HG03558 (cell line): ENCODE measurements around the gene SYDE2.
A peak's percentile ranks its signal among the peaks of the same experiment; 100 is the strongest.
"Not testable (repeated sequence)": the region's sequence is repeated elsewhere in the genome, so short reads cannot be mapped to it uniquely, and the experiment has no call there.

Experiments
- ATAC-seq: cut with Tn5 transposase; IDR thresholded peaks from one replicate; pipeline ENCODE4 v1.9.1; 2021; ENCODE audit warnings: moderate number of reproducible peaks; ENCODE audit not compliant: unreplicated experiment; ENCODE audit errors: extremely low read depth

The SYDE2 gene

GRCh38 chr1:85220756-85221201 is 20.0 kb upstream of the SYDE2 start:
- no peak for ATAC-seq

DNA sequence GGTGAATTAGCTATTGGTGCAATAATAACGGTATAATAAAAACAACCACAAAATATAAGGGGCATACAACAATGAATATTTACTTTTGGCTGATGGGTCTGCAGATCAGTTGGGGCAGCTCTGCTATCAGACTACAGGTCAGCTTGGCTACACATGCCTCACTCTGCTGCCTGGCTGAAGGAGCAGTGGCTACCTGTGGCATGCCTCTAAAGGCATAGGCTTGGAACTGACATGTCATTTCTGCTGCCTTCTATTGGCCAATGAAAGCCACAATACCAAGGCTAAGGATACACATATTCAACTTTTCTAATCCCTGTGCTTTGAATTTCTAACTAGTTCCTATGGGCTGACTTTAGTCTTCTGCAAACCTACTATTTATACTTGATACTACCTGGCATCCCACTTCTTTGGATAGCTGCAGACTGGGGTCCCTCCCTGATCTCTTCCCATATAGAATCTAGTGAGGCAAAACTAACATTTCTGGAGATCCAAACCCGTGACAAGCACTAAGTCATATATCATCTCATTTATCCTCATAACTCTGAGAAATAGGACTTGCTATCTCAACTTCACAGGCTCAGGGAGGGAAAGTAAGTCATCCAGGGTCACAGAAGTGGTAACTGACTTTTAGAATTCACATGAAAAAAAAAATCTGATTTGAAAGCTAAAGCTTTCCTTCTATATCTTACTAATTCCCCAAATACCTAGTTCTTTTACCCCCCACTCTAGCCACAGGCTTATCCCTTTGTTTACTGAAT is 19.2 kb upstream of the SYDE2 start:
- no peak for ATAC-seq

DNA sequence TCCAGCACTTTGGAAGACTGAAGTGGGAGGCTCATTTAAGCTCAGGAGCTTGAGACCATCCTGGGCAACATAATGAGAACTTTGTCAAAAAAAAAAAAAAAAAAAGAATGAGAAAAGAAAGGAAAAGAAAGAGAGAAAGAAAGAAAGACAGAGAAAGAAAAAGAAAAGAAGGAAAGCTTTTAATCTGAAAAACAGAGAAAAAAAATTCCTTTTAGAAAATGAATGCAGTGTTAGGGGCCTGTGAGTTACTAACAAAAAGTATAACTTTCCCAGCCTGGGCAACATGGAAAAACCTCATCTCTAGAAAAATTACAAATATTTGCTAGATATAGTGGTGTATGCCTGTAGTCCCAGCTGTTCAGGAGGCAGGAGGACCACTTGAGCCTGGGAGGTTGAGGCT is 15.9 kb upstream of the SYDE2 start:
- no peak for ATAC-seq

GRCh38 chr1:85214654-85215053 is 13.8 kb upstream of the SYDE2 start:
- ATAC-seq = no peak

GRCh38 chr1:85208488-85208887 is 7.7 kb upstream of the SYDE2 start:
- no peak for ATAC-seq

DNA sequence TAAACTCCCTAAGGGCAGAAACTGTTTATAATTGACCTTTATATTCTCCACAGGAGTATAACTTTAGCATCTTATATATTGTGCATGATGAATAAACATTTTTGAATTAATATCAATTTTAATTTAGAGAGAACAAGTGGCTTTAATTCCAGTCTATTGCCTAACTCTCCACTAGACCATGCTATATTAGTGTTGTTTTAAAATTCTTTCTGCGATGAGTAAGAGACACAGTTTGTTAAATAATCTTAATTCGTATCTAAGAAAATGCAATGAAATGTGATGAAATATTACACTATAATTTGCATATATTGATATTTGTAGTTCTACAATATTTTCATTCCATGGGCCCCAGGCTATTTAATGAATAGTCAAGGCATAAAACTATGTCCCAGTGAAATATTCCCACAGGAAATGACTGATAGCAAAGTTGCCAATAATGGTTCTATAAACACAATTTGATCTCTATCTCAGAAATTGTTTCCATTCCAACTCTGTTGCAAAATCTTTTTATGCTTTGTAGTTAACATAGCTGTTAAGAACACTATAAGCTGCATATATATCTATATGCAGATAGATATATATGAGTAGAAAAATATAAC is 2.9 kb upstream of the SYDE2 start:
- ATAC-seq = no peak

GRCh38 chr1:85202864-85203255 is 2.0 kb upstream of the SYDE2 start:
- no peak for ATAC-seq

DNA sequence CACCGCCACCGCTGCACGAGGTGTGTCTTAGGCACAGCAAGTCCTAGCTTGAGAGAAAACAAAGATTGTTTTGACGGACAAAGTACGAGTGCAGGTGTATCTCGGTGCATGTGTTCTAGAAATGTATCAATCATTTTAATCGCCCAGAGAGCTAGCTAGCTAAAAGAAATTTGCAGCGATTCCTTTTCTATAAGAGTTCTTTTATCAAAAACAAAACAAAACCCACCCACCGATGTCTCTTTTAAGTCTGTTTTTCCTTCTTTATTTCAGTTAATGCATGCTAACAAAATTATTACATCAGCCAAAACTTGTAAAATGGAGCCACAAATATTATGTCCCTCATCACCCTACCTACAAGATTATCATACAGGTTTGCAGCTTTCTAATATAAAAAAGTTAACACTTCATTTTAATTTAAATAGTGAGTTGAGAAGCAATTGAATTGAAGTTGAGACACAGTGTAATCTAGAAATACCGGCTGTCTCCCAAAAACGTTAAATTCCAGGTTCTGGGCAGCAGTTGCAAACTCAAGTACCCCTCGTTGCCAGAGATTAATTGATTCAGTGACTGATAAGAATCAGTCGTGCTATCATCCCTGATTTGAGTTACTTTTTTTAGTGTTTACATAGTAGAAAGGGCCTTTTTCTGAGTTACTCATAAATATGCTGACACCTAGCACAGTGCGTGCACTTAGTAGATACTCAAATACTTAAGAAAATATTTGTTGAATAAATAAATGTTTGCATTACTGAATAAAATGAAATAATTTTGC is 1.5 kb upstream of the SYDE2 start:
- ATAC-seq = no peak

GRCh38 chr1:85201340-85202091 is 700 bp upstream of the SYDE2 start:
- peak; percentile 11 for ATAC-seq

- ATAC-seq = no peak
Observed at GRCh38 chr1:85199667-85200462, 951 bp downstream of the SYDE2 start.

DNA sequence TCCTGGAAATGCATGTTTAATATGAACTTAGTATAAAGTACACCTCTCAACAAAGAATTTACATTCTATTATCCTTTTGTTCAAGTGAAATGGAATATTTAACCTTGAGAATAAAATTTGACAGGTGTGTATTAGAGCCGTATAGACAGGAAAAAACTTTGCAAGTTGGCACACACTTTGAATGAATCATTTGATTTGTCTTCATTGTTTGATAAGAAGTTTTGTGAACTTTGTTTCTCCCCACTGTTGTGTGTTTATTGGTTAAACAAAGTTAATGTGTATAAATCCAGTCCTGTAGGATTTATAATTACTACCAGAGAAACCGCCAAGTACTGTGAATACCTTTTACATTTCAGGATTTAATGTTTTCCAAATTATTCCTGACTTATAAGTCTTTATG is 2.0 kb downstream of the SYDE2 start:
- ATAC-seq = no peak

DNA sequence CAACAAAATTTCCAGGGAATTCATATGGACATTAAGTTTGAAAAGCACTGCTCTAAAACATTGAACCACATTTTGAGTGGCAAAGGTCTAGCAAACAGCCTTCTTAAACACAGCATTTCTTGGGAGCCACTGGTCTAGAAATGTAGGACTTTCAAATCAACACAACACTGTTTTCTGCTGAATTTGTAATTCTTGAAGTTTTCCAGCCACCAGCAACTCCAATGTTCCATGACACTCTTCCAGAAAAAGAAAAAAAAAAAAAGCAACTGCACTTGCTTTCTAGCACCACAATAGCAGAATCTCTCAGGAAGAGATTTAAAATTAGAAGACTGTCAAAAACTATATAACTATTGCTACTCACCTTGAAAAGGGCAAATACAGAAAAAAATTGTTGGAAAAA is 4.5 kb downstream of the SYDE2 start:
- ATAC-seq = no peak

- ATAC-seq = no peak
Observed at GRCh38 chr1:85195703-85196102, 5.1 kb downstream of the SYDE2 start.

GRCh38 chr1:85192129-85192528 is 8.7 kb downstream of the SYDE2 start:
- ATAC-seq = not testable (repeated sequence)

DNA sequence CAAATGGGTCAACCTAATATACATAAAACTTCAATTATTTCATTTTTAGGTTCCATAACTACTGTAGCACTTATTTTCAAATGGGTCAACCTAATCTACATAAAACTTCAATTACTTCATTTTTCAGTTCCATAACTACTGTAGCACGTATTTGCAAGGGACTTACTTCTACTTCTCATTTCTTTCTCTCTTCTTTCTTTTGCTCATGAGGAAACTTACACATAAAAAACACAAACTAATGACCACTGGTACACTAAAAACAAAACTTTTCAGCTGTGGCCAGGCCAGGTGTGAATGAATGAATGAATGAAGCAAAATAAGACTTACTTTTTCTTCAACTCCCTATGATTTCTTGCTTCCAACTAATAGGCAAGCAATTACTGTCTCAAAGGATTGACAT is 11.7 kb downstream of the SYDE2 start:
- no peak for ATAC-seq

DNA sequence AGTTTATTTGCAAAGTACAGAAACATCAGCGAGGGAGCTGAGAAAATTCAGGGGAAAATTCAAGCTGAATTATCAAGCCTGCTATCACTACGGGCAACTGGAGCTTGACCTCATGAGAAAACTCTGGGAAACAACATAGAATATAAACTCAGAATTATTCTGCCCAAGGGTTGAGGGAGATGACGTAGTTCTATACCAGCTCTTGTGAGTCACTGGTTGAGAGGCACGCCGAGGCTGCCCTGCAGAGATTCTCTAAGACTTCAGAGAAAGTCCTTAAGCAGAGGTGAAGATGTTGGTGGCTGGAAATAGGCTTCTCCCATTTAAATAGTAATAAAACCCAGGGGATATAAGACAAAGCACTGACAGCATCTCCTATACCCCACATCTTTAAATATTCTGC is 12.3 kb downstream of the SYDE2 start:
- ATAC-seq = no peak

- ATAC-seq = not testable (repeated sequence)
Observed at GRCh38 chr1:85187021-85187420, 13.8 kb downstream of the SYDE2 start.

- ATAC-seq = no peak
Observed at GRCh38 chr1:85184245-85184644, 16.6 kb downstream of the SYDE2 start.

DNA sequence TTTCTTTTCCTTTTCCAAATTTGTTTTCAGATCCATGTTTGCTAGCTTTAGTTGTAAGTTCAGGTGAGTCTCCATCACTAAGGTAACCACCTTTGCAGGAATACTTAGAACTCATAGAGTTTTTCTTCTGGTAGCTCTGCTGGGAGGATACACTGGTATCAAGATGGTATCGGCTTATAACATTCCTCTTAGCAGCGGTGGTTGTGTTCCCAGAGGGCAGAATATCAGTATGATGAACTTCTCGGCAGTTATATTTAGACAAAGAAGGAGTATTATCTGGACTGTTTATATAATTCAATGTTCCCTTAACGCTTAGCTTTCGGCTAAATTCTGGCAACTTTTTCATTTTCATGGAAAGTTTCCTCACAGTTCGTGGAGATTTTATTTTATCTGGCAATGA is 18.1 kb downstream of the SYDE2 start:
- no peak for ATAC-seq

- no peak for ATAC-seq
Observed at GRCh38 chr1:85180869-85181268, 19.9 kb downstream of the SYDE2 start.
